HG03575 (cell line): ENCODE data around the gene CCHCR1.

Experiments used
- ATAC-seq: cut with Tn5 transposase; IDR thresholded peaks from one replicate; pipeline ENCODE4 v1.9.1; 2021; ENCODE audit not compliant: unreplicated experiment, insufficient number of reproducible peaks, low FRiP score; ENCODE audit errors: extremely low read depth

CCHCR1 gene

GRCh38 chr6:31115941-31116560 lies 41.6 kb downstream of the CCHCR1 start:
- ATAC-seq = no peak

DNA sequence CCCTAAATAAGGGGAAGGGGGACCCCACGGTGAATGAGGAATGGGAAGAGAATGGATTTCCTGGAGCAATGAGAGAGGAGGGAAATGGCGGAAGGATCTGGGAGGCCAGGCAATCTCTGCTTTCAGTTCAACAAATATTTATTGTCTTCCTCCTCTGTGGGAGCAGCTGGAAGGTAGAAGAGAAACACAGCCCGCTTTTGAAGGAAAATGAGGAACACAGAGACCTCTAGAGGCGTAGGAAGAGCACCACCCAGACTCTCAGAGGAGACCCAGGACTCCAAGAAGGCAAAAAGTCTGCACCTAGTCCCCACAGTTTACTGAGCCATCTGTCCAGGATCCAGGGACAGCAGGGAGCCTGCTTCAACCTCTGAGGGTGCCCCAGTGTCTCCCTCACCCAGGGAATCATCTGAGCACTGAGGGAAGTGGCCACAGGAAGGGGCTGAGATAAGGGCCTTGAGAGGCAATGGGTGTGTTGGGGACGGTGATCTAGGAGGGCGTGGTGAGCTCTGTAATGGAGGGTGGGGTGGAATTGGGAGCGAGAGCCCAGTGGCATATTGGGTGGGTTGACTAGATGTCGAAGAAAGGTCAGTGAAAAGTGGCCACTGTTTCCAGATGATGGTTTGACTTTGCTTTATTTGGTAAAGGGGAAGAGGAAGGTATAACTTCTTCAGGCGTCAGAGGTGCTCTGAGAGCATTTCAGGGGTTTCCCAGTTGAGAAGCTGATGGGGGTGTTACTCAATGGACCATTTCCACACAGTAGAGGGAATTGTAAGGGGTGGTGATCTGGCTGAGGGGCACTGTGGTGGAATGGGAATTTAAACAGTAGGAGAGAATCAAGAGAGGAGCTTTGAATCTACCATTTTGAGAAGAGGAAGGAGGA lies 42.4 kb downstream of the CCHCR1 start:
- no peak for ATAC-seq

- no peak for ATAC-seq
Observed at GRCh38 chr6:31114541-31114878, 43.1 kb downstream of the CCHCR1 start, which contains the start of gene PSORS1C1. PSORS1C1 (plus strand) TSS chr6:31114800; CDS start chr6:31129633, 14,833 bp downstream.

DNA sequence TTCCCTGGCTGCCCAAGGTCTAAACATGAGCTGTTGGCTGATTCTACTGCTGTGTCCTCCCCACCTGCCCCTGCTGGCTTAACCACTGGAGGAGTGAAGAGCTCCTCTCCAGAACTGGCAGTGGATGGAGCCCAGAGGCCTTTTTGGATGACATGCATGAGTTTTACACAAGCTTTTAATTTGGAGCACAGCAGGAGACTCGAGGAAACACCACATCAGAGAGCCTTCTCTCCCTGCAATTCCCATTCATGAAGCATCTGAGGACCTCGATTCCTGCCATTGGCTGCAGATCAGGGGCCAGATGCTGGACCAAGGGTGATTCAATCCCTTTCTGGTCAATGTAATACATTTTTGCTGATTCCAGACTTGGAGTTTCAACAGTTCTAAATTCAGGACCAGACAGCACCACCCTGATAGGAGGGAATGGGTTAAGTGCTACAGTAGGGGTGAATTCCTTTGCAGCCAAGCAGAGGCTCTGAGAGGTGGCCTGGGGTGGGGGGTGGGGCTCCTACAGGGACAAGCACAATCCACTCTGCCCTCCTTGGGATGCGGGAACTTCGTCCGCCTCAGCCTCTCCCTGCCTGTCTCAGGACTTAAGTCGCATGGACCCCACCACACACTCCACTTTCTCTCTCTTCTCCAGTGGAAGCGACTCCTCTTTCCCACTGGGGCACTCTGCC lies 43.6 kb downstream of the CCHCR1 start:
- ATAC-seq = no peak

DNA sequence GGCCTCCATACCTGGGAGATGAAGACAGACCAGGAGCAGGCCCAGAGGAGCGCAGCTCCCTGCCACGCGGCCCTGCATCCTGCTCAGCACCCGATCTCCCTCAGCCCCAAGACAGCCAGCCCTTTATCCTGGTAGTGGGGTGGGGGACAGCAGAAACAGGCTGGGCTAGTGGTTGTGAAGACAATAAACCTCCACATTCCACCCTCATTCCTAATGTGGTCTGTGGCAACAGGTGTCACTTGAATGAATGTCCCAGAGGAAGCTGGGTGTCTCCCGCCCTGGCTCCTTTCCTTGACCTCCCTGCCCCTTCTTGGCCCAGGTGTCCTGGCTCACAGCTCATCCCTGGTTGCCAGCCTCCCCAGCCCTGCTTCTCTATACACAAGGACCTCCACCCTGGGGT lies 45.1 kb downstream of the CCHCR1 start, which contains the start of gene C6orf15:
C6orf15 (minus strand) TSS at position 98 of the 400 bp plus-strand sequence; CDS start at position 78, 20 bp downstream.
- ATAC-seq = no peak

DNA sequence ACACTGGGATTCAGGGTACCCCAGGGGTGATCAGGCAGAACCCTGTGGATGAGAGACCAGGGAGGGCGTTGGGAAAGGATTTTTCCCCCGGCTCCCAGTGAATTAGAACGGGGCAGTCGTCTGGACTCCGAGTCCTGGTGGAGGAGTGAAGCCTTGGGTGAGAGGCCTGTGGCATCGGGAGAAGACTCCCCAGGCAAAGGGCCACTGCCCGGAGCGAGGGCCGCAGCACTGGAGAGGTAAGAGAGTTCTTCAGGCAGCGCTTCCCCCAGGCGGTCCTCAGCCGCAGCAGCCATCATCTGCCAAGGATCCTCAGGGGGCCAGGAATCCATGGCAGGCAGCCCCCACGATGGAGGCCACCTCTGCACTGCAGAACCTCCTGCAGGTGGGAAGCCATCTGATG lies 45.9 kb downstream of the CCHCR1 start:
- no peak for ATAC-seq

- ATAC-seq = no peak
Observed at GRCh38 chr6:31110825-31111582, 46.6 kb downstream of the CCHCR1 start.

- no peak for ATAC-seq
Observed at GRCh38 chr6:31107052-31107451, 50.5 kb downstream of the CCHCR1 start.

DNA sequence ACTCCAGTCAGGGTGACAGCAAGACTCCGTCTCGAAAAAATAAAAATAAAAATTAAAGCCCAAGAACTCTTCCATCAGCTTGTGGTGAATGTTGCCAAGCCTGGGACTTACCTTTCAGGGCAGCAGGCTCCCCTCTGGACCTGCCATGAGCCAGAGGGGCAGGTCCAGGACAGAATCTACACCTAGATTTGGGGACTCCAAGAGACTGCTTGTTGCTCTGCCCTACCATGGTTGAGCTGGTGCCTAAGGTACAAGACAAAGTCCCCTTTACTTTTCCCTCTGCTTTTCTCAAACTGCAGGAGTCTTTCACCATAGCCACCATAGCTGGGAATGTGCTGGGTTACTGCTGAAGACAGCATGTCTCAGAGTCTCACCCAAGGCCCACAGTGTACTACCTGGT lies 54.5 kb downstream of the CCHCR1 start:
- ATAC-seq = no peak

- no peak for ATAC-seq
Observed at GRCh38 chr6:31098449-31098938, 59.1 kb downstream of the CCHCR1 start.

DNA sequence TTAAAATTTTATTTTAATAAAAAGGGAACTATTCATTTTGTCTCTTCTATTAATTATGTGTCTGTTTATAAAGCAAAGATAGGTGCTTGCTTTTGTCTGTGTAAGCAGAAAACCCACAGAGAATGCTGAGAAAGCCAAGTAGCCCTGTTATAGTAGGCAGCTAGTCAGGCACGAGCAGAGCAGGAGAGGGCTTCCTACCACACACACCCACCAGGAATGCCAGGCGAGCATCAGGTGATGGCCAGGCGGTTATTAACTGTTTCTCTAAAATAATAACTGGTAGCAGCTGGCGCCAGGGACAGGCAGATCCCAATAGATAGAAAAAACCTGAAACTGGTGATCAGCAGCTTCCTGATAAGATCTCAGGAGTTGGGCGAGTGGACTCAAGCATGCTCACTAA lies 60.9 kb downstream of the CCHCR1 start:
- no peak for ATAC-seq

DNA sequence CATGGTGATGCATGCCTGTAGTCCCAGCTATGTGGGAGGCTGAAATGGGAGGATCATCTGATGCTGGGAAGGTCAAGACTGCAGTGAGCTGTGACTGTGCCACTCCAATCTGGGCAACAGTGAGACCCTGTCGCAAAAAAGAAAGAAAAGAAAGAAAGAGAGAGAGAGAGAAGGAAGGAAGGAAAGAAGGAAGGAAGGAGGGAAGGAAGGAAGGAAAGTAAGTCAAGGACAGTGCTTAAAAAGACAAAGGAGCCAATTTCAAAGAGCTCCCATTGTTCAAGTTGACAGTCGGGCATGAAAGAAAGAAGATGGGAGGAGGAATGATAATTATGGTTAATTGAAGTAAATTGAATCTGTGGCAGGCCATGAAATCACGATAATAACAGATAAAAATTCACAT lies 61.4 kb downstream of the CCHCR1 start:
- ATAC-seq = no peak

DNA sequence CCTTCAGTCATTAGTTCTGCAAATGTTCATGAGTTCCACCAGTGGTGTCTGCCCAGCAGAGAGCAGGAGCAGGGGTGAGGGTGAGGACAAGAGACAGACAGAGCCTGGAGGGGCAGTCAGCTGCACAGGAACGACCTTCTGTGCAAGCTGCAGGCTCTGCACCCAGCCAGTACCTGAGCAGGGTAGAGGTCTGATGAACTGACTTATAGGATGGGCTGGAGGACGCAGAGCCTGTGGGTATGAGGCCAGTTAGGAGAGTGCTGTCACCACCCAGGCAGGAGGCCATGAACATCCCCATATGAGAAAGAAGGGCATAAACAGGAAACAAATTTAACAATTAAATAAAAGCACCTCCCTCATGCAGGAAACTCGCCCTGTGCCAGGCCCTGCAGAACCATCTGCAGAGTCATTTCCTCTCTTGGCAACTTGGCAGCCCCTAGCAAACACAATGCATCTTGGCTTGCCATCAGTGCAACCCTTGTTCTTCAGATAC lies 63.2 kb downstream of the CCHCR1 start:
- ATAC-seq = no peak

DNA sequence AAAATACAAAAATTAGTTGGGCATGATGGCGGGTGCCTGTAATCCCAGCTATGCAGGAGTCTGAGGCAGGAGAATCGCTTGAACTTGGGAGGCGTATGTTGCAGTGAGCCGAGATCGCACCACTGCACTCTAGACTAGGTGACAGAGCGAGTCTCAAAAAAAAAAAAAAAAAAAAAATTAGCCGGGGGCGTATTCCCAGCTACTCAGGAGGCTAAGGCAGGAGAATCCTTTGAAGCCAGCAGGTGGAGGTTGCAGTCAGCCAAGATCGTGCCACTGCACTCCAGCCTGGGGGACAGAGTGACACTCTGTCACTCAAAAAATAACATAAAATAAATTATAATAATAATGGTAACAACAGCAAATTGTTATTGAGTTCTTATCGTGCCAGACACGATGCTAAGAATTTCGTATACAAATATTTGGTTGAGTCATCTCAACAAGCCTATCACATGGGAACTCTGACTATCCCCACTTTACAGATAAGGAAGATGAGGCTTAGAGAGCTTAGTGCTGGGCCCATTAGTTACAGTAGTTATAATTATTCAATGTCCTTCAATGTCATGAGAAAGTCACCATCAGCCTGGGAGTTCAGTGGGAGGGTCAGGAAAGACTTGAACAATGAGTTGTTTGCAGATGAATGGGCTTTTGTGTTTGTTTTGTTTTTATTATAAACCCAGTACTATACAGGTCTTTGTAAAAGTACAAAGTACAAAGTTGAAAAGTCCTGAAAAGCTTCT lies 64.7 kb downstream of the CCHCR1 start:
- no peak for ATAC-seq
